ENCODE measurements around the gene ALOXE3.

ALOXE3 gene

DNA sequence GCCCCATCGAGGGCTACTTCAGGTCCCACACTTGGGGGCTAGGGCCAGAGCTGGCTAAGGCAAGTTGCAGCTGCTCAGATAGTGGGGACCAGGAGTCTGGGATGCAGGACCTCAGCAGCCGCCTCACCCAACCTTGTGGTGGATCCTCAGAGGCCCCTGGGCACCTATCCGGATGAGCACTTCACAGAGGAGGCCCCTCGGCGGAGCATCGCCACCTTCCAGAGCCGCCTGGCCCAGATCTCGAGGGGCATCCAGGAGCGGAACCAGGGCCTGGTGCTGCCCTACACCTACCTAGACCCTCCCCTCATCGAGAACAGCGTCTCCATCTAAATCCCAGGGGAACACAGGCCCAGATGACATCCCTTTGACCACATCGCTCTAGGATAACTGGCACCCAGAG, 70.1 kb downstream of the ALOXE3 start:
- no peak for DNase-seq (ENCODE audit: low spot score)

DNA sequence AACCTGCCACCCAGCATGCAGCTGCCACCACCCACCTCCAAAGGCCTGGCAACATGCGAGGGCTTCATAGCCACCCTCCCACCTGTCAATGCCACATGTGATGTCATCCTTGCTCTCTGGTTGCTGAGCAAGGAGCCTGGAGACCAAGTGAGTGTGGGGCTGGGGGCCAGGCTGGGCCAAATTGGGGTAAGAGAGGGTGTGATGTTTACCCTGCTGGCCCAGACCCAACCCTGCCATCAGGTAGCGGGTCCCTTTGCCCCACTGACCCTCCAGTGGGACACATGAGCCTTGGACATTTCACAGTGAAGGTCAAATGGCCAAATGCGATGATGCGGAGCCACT, 70.6 kb downstream of the ALOXE3 start:
- no peak for DNase-seq (ENCODE audit: low spot score)

DNA sequence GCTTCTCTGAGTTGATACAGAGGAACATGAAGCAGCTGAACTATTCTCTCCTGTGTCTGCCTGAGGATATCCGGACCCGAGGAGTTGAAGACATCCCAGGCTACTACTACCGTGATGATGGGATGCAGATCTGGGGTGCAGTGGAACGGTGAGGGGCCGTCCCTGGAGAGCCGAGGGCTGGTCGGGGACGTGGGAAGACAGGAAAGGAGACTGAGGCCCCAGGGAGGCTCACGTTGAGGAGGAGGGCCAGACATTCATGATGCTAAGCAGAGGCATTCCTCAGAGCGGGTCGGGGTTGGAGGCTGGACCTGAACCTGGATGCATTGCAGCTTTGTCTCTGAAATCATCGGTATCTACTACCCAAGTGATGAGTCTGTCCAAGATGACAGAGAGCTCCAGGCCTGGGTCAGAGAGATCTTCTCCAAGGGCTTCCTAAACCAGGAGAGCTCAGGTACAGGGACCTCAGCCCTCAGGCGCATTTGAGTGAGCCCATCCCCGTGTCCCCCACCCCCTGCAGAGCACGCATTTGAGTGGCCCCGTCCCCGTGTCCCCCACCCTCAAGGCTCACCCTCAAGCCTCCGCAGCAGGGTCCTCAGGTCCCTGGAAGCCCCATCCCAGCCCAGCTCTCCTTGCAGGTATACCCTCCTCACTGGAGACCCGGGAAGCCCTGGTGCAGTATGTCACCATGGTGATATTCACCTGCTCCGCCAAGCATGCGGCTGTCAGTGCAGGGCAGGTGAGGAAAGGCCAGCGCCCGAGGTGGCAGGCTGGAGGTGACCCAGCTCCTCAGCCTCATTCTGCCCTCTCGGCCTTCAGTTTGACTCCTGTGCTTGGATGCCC, 71.2 kb downstream of the ALOXE3 start:
- no peak for DNase-seq (ENCODE audit: low spot score)

DNA sequence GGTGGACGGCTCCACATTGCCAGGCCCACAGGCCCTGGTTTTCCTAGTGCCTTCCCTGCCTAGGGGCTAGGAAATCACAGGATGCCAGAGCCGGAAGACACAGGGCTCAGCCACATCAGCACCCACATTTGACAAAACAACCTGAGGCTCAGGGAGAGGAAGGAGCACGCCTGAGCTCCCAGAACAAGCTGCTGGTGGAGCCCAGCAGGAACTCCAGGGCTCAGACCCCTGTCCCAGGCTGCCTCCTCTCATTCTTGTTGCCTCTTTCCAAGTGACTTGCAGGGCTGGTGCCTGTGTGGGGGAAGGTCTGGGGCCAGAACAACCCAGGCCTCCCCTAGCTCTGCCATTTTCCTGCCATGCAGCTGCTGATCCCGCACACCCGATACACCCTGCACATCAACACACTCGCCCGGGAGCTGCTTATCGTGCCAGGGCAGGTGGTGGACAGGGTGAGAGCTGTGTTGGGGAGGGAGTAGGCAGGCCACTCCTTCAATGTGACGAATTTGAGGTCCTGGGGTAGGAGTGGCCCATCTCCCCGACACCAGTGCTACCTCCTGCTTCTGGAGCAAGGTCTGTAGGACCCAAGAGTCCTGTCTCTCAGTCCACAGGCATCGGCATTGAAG, 71.9 kb downstream of the ALOXE3 start:
- DNase-seq (ENCODE audit: low spot score): no peak

Data from CD4-positive, alpha-beta T cell treated with Interleukin-15 for 4 hours (primary cell).